ENCODE data around the gene ADGRA3. TPM values are rescaled to one million over a fixed set of nuclear protein-coding genes. Genes with fewer than 3 reads are reported as not detected.

Gene ADGRA3
- total and polyA plus RNA-seq, 2 donors (not counting 3 experiments of a cell fraction or from before 2014, with no cell fraction given): 17.2 to 36.2 TPM

- H3K9me3 ChIP-seq (replicated peaks; ENCODE audit: control insufficient read depth, insufficient read depth, low read length): no peaks in the 10 kb centered on the region
- H3K4me3 ChIP-seq (replicated peaks in 1 of 3; ENCODE audit: insufficient read depth in 1 of 3, low read depth in 1 of 3, low read length in 3 of 3): no peak overlapping the region
- BruUV-seq (replicated peaks): no TSS peak
- no peak overlapping the region for H3K27ac ChIP-seq (ENCODE audit: insufficient read depth, low read depth, low read length)
- no peak overlapping the region for H3K4me2 ChIP-seq (ENCODE audit: insufficient read depth, low read length)
- ChIA-PET POLR2A (no interaction called here), CTCF (no interaction called here)
- H3K27me3 ChIP-seq (ENCODE audit: control insufficient read depth in 2 of 2, insufficient read depth in 2 of 2, low read length in 2 of 2): peaks cover 0 to 2% of the 10 kb centered on the region in 2 experiments
- no peaks in the 10 kb centered on the region for H3K36me3 ChIP-seq (ENCODE audit: control insufficient read depth in 2 of 2, extremely low read depth in 1 of 2, insufficient read depth in 2 of 2, low read length in 2 of 2)
- no peaks in the 10 kb centered on the region for H3K79me2 ChIP-seq (ENCODE audit: control insufficient read depth, insufficient read depth, low read length)
- no peak for FAIRE-seq
- H3K9me1 ChIP-seq (replicated peaks; ENCODE audit: control insufficient read depth, extremely low read depth, insufficient read depth, low read length): no peaks in the 10 kb centered on the region
- no peaks in the 10 kb centered on the region for H4K20me1 ChIP-seq (replicated peaks; ENCODE audit: control insufficient read depth, extremely low read depth, insufficient read depth, low read length)
- TF ChIP-seq JUN (IDR thresholded peaks at IDR 0.05; ENCODE audit: borderline replicate concordance, insufficient read depth, insufficient read length, low read depth) (no peak), POLR2A (IDR thresholded peaks at IDR 0.05; ENCODE audit: low read depth, low read length) (no peak), CTCF (IDR thresholded peaks at IDR 0.05; ENCODE audit: extremely low read depth in 1 of 2, insufficient read depth in 1 of 2, low read depth in 1 of 2, low read length in 2 of 2) (no peak), EZH2 (IDR thresholded peaks at IDR 0.05; ENCODE audit: borderline replicate concordance, low read depth, low read length, severe bottlenecking) (no peak), GATA2 (IDR thresholded peaks at IDR 0.05; ENCODE audit: insufficient read depth, insufficient read length, low read depth, low read length) (no peak), POLR2AphosphoS5 (IDR thresholded peaks at IDR 0.05; ENCODE audit: insufficient read depth, low read depth, low read length) (no peak), MAX (IDR thresholded peaks at IDR 0.05; ENCODE audit: insufficient read depth, insufficient read length) (no peak)
- no peak overlapping the region for H2AFZ ChIP-seq (ENCODE audit: low read depth, low read length)
- DNase-seq (ENCODE audit: low read depth, low spot score): no peak
- intact Hi-C loops (cut with micrococcal nuclease) (no loop called here), dilution Hi-C loops (cut with MboI; ENCODE audit: extremely low pct_ligation_motif_present, low sequenced_read_pairs) (no loop called here)
- no peaks in the 10 kb centered on the region for H3K4me1 ChIP-seq (ENCODE audit: control insufficient read depth, extremely low read depth, insufficient read depth, low read length)
- no peak overlapping the region for H3K9ac ChIP-seq (replicated peaks; ENCODE audit: extremely low read depth, insufficient read depth, low read length)
These were observed 6.3 kb upstream of the ADGRA3 start for GRCh38 chr4:22522206-22522605.

Measured in endothelial cell of umbilical vein (primary cell).